NCI-H446 treated with DMSO at 0.1 percent for 48 hours (cell line): Measurements from ENCODE around the gene ZMIZ1.

ENCODE experiments used
- DNase-seq: peaks from one replicate; lab custom pipeline; 2025; lab: John Stamatoyannopoulos, UW

The ZMIZ1 gene

GRCh38 chr10:79068562-79069324 is at the start of gene ZMIZ1:
Gene ZMIZ1, plus strand, starts transcription at chr10:79068966. Its CDS starts 132,667 bp downstream, at chr10:79201633.
- peak; percentile 69 for DNase-seq

GRCh38 chr10:79019441-79020014 is 49.2 kb upstream of the ZMIZ1 start:
- DNase-seq, result no peak

- DNase-seq, result no peak
Observed at GRCh38 chr10:79020015-79020491, 48.7 kb upstream of the ZMIZ1 start.

GRCh38 chr10:79020605-79021004 is 48.2 kb upstream of the ZMIZ1 start:
- DNase-seq, result no peak

GRCh38 chr10:79021331-79021907 is 47.3 kb upstream of the ZMIZ1 start:
- DNase-seq, result no peak

- no peak for DNase-seq
Observed at GRCh38 chr10:79021948-79022499, 46.7 kb upstream of the ZMIZ1 start.

GRCh38 chr10:79022565-79023230 is 46.1 kb upstream of the ZMIZ1 start:
- DNase-seq, result peak; percentile 10

- no peak for DNase-seq
Observed at GRCh38 chr10:79023240-79024162, 45.3 kb upstream of the ZMIZ1 start.

- DNase-seq, result no peak
Observed at GRCh38 chr10:79024296-79024695, 44.5 kb upstream of the ZMIZ1 start.

- DNase-seq, result no peak
Observed at GRCh38 chr10:79024720-79025198, 44.0 kb upstream of the ZMIZ1 start.

GRCh38 chr10:79025199-79025832 is 43.5 kb upstream of the ZMIZ1 start:
- DNase-seq, result peak; percentile 12

- DNase-seq, result no peak
Observed at GRCh38 chr10:79026341-79026761, 42.4 kb upstream of the ZMIZ1 start.

GRCh38 chr10:79026806-79027146 is 42.0 kb upstream of the ZMIZ1 start:
- no peak for DNase-seq

GRCh38 chr10:79027147-79028055 is 41.4 kb upstream of the ZMIZ1 start:
- DNase-seq, result no peak

GRCh38 chr10:79028056-79028430 is 40.7 kb upstream of the ZMIZ1 start:
- DNase-seq, result no peak

GRCh38 chr10:79028451-79029010 is 40.2 kb upstream of the ZMIZ1 start:
- no peak for DNase-seq

- DNase-seq, result no peak
Observed at GRCh38 chr10:79029478-79030390, 39.0 kb upstream of the ZMIZ1 start.

GRCh38 chr10:79030705-79031104 is 38.1 kb upstream of the ZMIZ1 start:
- DNase-seq, result no peak
